ENCODE data around the gene DNAH6. TPM values are rescaled to one million over a fixed set of nuclear protein-coding genes. Genes with fewer than 3 reads are reported as not detected.

The DNAH6 gene
- total RNA-seq, 1 donor from 2014 or later = 5.5 TPM

- TF ChIP-seq CTCF (IDR thresholded peaks at IDR 0.05; ENCODE audit: unreplicated experiment) = no peak
- Mint-ChIP-seq H3K9me3 (ENCODE audit: low read depth) (peaks cover 24% of the 10 kb centered on the region), H3K27me3 (no peaks in the 10 kb centered on the region), H3K27ac (no peak overlapping the region), H3K4me3 (ENCODE audit: low read depth) (no peak overlapping the region), H3K36me3 (ENCODE audit: insufficient read depth) (peaks cover 1% of the 10 kb centered on the region), H3K4me1 (ENCODE audit: low read depth) (no peaks in the 10 kb centered on the region)
- DNase-seq (ENCODE audit: low spot score, unreplicated experiment) = no peak
Measured at GRCh38 chr2:84778911-84779690, 262.8 kb downstream of the DNAH6 start.

GRCh38 chr2:84779781-84780180 is 263.5 kb downstream of the DNAH6 start:
- no peak for DNase-seq (ENCODE audit: low spot score, unreplicated experiment)
- H3K9me3 Mint-ChIP-seq (ENCODE audit: low read depth) = peaks cover 18% of the 10 kb centered on the region
- H3K36me3 Mint-ChIP-seq (ENCODE audit: insufficient read depth) = no peaks in the 10 kb centered on the region
- no peak overlapping the region for H3K27ac Mint-ChIP-seq
- H3K4me1 Mint-ChIP-seq (ENCODE audit: low read depth) = no peaks in the 10 kb centered on the region
- H3K4me3 Mint-ChIP-seq (ENCODE audit: low read depth) = no peak overlapping the region
- TF ChIP-seq CTCF (IDR thresholded peaks at IDR 0.05; ENCODE audit: unreplicated experiment) = no peak
- H3K27me3 Mint-ChIP-seq = no peaks in the 10 kb centered on the region

GRCh38 chr2:84781942-84782716 is 265.8 kb downstream of the DNAH6 start:
- Mint-ChIP-seq H3K4me3 (ENCODE audit: low read depth) (no peak overlapping the region), H3K9me3 (ENCODE audit: low read depth) (peaks cover 4% of the 10 kb centered on the region), H3K36me3 (ENCODE audit: insufficient read depth) (no peaks in the 10 kb centered on the region), H3K27me3 (no peaks in the 10 kb centered on the region), H3K27ac (no peak overlapping the region), H3K4me1 (ENCODE audit: low read depth) (no peaks in the 10 kb centered on the region)
- no peak for DNase-seq (ENCODE audit: low spot score, unreplicated experiment)
- no peak for TF ChIP-seq CTCF (IDR thresholded peaks at IDR 0.05; ENCODE audit: unreplicated experiment)

GRCh38 chr2:84782717-84783442 is 266.6 kb downstream of the DNAH6 start:
- TF ChIP-seq CTCF (IDR thresholded peaks at IDR 0.05; ENCODE audit: unreplicated experiment) = no peak
- H3K4me1 Mint-ChIP-seq (ENCODE audit: low read depth) = no peaks in the 10 kb centered on the region
- no peak overlapping the region for H3K27ac Mint-ChIP-seq
- H3K27me3 Mint-ChIP-seq = no peaks in the 10 kb centered on the region
- no peaks in the 10 kb centered on the region for H3K9me3 Mint-ChIP-seq (ENCODE audit: low read depth)
- DNase-seq (ENCODE audit: low spot score, unreplicated experiment) = no peak
- H3K4me3 Mint-ChIP-seq (ENCODE audit: low read depth) = no peak overlapping the region
- H3K36me3 Mint-ChIP-seq (ENCODE audit: insufficient read depth) = no peaks in the 10 kb centered on the region

GRCh38 chr2:84785950-84786349 is 269.7 kb downstream of the DNAH6 start:
- DNase-seq (ENCODE audit: low spot score, unreplicated experiment) = no peak
- TF ChIP-seq CTCF (IDR thresholded peaks at IDR 0.05; ENCODE audit: unreplicated experiment) = no peak
- Mint-ChIP-seq H3K36me3 (ENCODE audit: insufficient read depth) (no peaks in the 10 kb centered on the region), H3K27ac (no peak overlapping the region), H3K27me3 (no peaks in the 10 kb centered on the region), H3K4me3 (ENCODE audit: low read depth) (no peak overlapping the region), H3K9me3 (ENCODE audit: low read depth) (no peaks in the 10 kb centered on the region), H3K4me1 (ENCODE audit: low read depth) (no peaks in the 10 kb centered on the region)
